ENCODE measurements around the gene SYPL1. TPM values are rescaled to one million over a fixed set of nuclear protein-coding genes. Genes with fewer than 3 reads are reported as not detected.

Gene SYPL1
- total and polyA plus RNA-seq, 2 donors (not counting 1 experiment from before 2014, with no cell fraction given), result 58.5 to 130 TPM

- no CpG with 5 or more reads among the region's 2 CpGs for WGBS (ENCODE audit: insufficient coverage)
- peaks cover 28% of the 10 kb centered on the region for H3K79me2 ChIP-seq (ENCODE audit: control insufficient read depth, insufficient read depth, low read length)
- intact Hi-C loops (cut with micrococcal nuclease), result loop anchor here (10.0 kb wide), 1 partner anchor 601 kb away; the partner anchor contains the start of gene CCDC71L
- peak overlapping the region; percentile 73 for H3K4me3 Mint-ChIP-seq
- no peak for DNase-seq
- peak overlapping the region; percentile 89 to 94 for H3K27ac ChIP-seq (ENCODE audit: low read length in 2 of 2)
- ATAC-seq (ENCODE audit: low read depth), result no peak
- ChIA-PET POLR2A (interaction anchor here (7.3 kb wide), 1 partner anchor 8 kb away, joined by 148 read pairs; no protein-coding TSS in a partner anchor), CTCF (interaction anchor here (1.2 kb wide), 1 partner anchor 50 kb away, joined by 3 read pairs; no protein-coding TSS in a partner anchor)
- H3K27me3 ChIP-seq (replicated peaks in 1 of 4; ENCODE audit: control extremely low read depth in 1 of 4, control insufficient read depth in 3 of 4, insufficient read depth in 4 of 4, low read length in 3 of 4), result no peaks in the 10 kb centered on the region
- no peaks in the 10 kb centered on the region for H3K36me3 ChIP-seq (replicated peaks in 1 of 2; ENCODE audit: control extremely low read depth in 1 of 2, control insufficient read depth in 1 of 2, extremely low read depth in 1 of 2, insufficient read depth in 2 of 2, low read length in 1 of 2)
- H3K9me3 ChIP-seq (ENCODE audit: control extremely low read depth in 1 of 3, control insufficient read depth in 2 of 3, insufficient read depth in 1 of 3, low read length in 2 of 3), result peaks cover 0 to 19% (median 1%) of the 10 kb centered on the region in 3 donors
- H3K27ac Mint-ChIP-seq, result peak overlapping the region; percentile 96
- H3K9ac ChIP-seq (ENCODE audit: low read length), result peak overlapping the region; percentile 16
- H3K27me3 Mint-ChIP-seq, result no peaks in the 10 kb centered on the region
- H3K4me1 Mint-ChIP-seq, result peaks cover 94% of the 10 kb centered on the region
- peak overlapping the region; percentile 66 for H3K4me2 ChIP-seq (replicated peaks; ENCODE audit: low read depth, low read length, poor library complexity, severe bottlenecking)
- TF ChIP-seq EZH2 (IDR thresholded peaks at IDR 0.05; ENCODE audit: borderline replicate concordance, insufficient read depth, low read depth, low read length, poor library complexity, severe bottlenecking) (no peak), CTCF (IDR thresholded peaks at IDR 0.05) (no peak)
- H3K4me1 ChIP-seq (ENCODE audit: control insufficient read depth in 2 of 2, insufficient read depth in 2 of 2, low read length in 2 of 2), result peaks cover 92 to 100% of the 10 kb centered on the region in 2 donors
- H3K4me3 ChIP-seq (ENCODE audit: control extremely low read depth in 1 of 5, extremely low read depth in 1 of 5, insufficient read depth in 1 of 5, low read depth in 2 of 5, low read length in 4 of 5), result no peak overlapping the region
- no peak overlapping the region for H2AFZ ChIP-seq (ENCODE audit: insufficient read depth, low read depth, low read length, poor library complexity, severe bottlenecking)
- H3K9me3 Mint-ChIP-seq (ENCODE audit: insufficient read depth), result no peaks in the 10 kb centered on the region
- no peaks in the 10 kb centered on the region for H4K20me1 ChIP-seq (ENCODE audit: control insufficient read depth, insufficient read depth, low read length, poor library complexity, severe bottlenecking)
Measured at GRCh38 chr7:106063692-106064091, 48.4 kb downstream of the SYPL1 start.

GRCh38 chr7:106063024-106063423, 49.1 kb downstream of the SYPL1 start:
- intact Hi-C loops (cut with micrococcal nuclease), result loop anchor here (10.0 kb wide), 1 partner anchor 602 kb away; the partner anchor contains the start of gene CCDC71L

More at GRCh38 chr7:106063024-106063423, 49.1 kb downstream of the SYPL1 start:
- no peak for ATAC-seq (ENCODE audit: low read depth)
- Mint-ChIP-seq H3K4me1 (peaks cover 94% of the 10 kb centered on the region), H3K27ac (peak overlapping the region; percentile 96), H3K27me3 (no peaks in the 10 kb centered on the region), H3K4me3 (peak overlapping the region; percentile 73), H3K9me3 (ENCODE audit: insufficient read depth) (no peaks in the 10 kb centered on the region)
- no peaks in the 10 kb centered on the region for H4K20me1 ChIP-seq (ENCODE audit: control insufficient read depth, insufficient read depth, low read length, poor library complexity, severe bottlenecking)
- WGBS (ENCODE audit: insufficient coverage), result 13% methylated on average over 3 of the region's 6 CpGs
- H3K9ac ChIP-seq (ENCODE audit: low read length), result peak overlapping the region; percentile 16
- H3K4me3 ChIP-seq (ENCODE audit: control extremely low read depth in 1 of 5, extremely low read depth in 1 of 5, insufficient read depth in 1 of 5, low read depth in 2 of 5, low read length in 4 of 5), result peak overlapping the region in 1 of 5 experiments; percentile 42
- ChIA-PET CTCF (no interaction called here), POLR2A (interaction anchor here (7.3 kb wide), 1 partner anchor 9 kb away, joined by 148 read pairs; no protein-coding TSS in a partner anchor)
- H3K27me3 ChIP-seq (replicated peaks in 1 of 4; ENCODE audit: control extremely low read depth in 1 of 4, control insufficient read depth in 3 of 4, insufficient read depth in 4 of 4, low read length in 3 of 4), result no peaks in the 10 kb centered on the region
- DNase-seq, result no peak
- peak overlapping the region; percentile 3 for H2AFZ ChIP-seq (ENCODE audit: insufficient read depth, low read depth, low read length, poor library complexity, severe bottlenecking)
- peaks cover 0 to 19% (median 1%) of the 10 kb centered on the region in 3 donors for H3K9me3 ChIP-seq (ENCODE audit: control extremely low read depth in 1 of 3, control insufficient read depth in 2 of 3, insufficient read depth in 1 of 3, low read length in 2 of 3)
- peak overlapping the region; percentile 89 to 94 for H3K27ac ChIP-seq (ENCODE audit: low read length in 2 of 2)
- TF ChIP-seq EZH2 (IDR thresholded peaks at IDR 0.05; ENCODE audit: borderline replicate concordance, insufficient read depth, low read depth, low read length, poor library complexity, severe bottlenecking), result no peak
- TF ChIP-seq CTCF (IDR thresholded peaks at IDR 0.05), result no peak
- peaks cover 92 to 100% of the 10 kb centered on the region in 2 donors for H3K4me1 ChIP-seq (ENCODE audit: control insufficient read depth in 2 of 2, insufficient read depth in 2 of 2, low read length in 2 of 2)
- H3K4me2 ChIP-seq (replicated peaks; ENCODE audit: low read depth, low read length, poor library complexity, severe bottlenecking), result peak overlapping the region; percentile 66
- H3K36me3 ChIP-seq (replicated peaks in 1 of 2; ENCODE audit: control extremely low read depth in 1 of 2, control insufficient read depth in 1 of 2, extremely low read depth in 1 of 2, insufficient read depth in 2 of 2, low read length in 1 of 2), result no peaks in the 10 kb centered on the region
- H3K79me2 ChIP-seq (ENCODE audit: control insufficient read depth, insufficient read depth, low read length), result peaks cover 24% of the 10 kb centered on the region

Measured in B cell (primary cell).